K562 (cell line): ENCODE results near the gene PARD3B.

ENCODE experiments used
- HCFC1 ChIP-seq: IDR thresholded peaks from 2 replicates; pipeline ENCODE4 v1.6.1; 2012; ENCODE audit warnings: low read depth, low read length, improper control_type of control experiment
- HDGF ChIP-seq: fragments of 450-650 bp; IDR thresholded peaks from 2 replicates; pipeline ENCODE4 v1.6.1; 2016
- MAFK ChIP-seq: IDR thresholded peaks from 2 replicates; pipeline ENCODE4 v1.6.1; 2011; ENCODE audit warnings: low read length, improper control_type of control experiment
- NONO ChIP-seq, 2 experiments: fragments of 200-400 bp in 1 of 2; fragments of 450-650 bp in 1 of 2; formaldehyde crosslinking in 1 of 2; IDR thresholded peaks; 2 replicates each; pipeline ENCODE4 v1.6.1; 2017; ENCODE audit warnings: low read depth in 2 of 2, mild to moderate bottlenecking in 2 of 2, moderate library complexity in 2 of 2, low read length in 1 of 2
- TSC22D4 ChIP-seq: fragments of 450-650 bp; IDR thresholded peaks from 2 replicates; pipeline ENCODE4 v1.6.1; 2016; ENCODE audit warnings: missing genetic modification characterization, missing biosample characterization, control low read depth
- ZBTB9 ChIP-seq: fragments of 450-650 bp; formaldehyde crosslinking; IDR thresholded peaks from 2 replicates; pipeline ENCODE4 v1.4.0; 2020; ENCODE audit warnings: mild to moderate bottlenecking, moderate library complexity
- ZKSCAN8 ChIP-seq: fragments of 200-800 bp; sonication (Bioruptor generic); IDR thresholded peaks from 2 replicates; pipeline ENCODE4 v1.6.1; 2016; ENCODE audit warnings: missing genetic modification characterization, missing compliant biosample characterization
- TF ChIP-seq, protein P1 (sequence below): sonication (generic); formaldehyde crosslinking; IDR thresholded peaks from 2 replicates; pipeline ENCODE4 v1.8.1; 2022; ENCODE audit warnings: missing genetic modification reagents
- TF ChIP-seq, protein P2 (sequence below): sonication (generic); formaldehyde crosslinking; IDR thresholded peaks from 2 replicates; pipeline ENCODE4 v1.8.0; 2023; ENCODE audit warnings: mild to moderate bottlenecking, missing genetic modification reagents
- TF ChIP-seq, protein P3 (sequence below): fragments of 250-450 bp; sonication (Bioruptor Pico); IDR thresholded peaks from 2 replicates; pipeline ENCODE4 v1.4.0; 2020
- TF ChIP-seq, protein P4 (sequence below): sonication (generic); formaldehyde crosslinking; IDR thresholded peaks from 2 replicates; pipeline ENCODE4 v1.8.0; 2022; ENCODE audit warnings: missing genetic modification reagents, mild to moderate bottlenecking, moderate library complexity, borderline replicate concordance

GRCh38 chr2:204790076-204790475 is 244.8 kb downstream of the PARD3B start:
- TF ChIP-seq TSC22D4 (tag) (no peak), MAFK (no peak), ZKSCAN8 (CRISPR knock-in tag) (no peak), HCFC1 (no peak), ZBTB9 (CRISPR knock-in tag) (no peak), NONO (IDR thresholded peaks at IDR 0.05; ENCODE audit: low read depth in 2 of 2, low read length in 1 of 2) (no peak), HDGF (no peak)
- TF ChIP-seq, protein P1, sequence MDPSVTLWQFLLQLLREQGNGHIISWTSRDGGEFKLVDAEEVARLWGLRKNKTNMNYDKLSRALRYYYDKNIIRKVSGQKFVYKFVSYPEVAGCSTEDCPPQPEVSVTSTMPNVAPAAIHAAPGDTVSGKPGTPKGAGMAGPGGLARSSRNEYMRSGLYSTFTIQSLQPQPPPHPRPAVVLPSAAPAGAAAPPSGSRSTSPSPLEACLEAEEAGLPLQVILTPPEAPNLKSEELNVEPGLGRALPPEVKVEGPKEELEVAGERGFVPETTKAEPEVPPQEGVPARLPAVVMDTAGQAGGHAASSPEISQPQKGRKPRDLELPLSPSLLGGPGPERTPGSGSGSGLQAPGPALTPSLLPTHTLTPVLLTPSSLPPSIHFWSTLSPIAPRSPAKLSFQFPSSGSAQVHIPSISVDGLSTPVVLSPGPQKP (CRISPR knock-in tag): no peak
- TF ChIP-seq, protein P2, sequence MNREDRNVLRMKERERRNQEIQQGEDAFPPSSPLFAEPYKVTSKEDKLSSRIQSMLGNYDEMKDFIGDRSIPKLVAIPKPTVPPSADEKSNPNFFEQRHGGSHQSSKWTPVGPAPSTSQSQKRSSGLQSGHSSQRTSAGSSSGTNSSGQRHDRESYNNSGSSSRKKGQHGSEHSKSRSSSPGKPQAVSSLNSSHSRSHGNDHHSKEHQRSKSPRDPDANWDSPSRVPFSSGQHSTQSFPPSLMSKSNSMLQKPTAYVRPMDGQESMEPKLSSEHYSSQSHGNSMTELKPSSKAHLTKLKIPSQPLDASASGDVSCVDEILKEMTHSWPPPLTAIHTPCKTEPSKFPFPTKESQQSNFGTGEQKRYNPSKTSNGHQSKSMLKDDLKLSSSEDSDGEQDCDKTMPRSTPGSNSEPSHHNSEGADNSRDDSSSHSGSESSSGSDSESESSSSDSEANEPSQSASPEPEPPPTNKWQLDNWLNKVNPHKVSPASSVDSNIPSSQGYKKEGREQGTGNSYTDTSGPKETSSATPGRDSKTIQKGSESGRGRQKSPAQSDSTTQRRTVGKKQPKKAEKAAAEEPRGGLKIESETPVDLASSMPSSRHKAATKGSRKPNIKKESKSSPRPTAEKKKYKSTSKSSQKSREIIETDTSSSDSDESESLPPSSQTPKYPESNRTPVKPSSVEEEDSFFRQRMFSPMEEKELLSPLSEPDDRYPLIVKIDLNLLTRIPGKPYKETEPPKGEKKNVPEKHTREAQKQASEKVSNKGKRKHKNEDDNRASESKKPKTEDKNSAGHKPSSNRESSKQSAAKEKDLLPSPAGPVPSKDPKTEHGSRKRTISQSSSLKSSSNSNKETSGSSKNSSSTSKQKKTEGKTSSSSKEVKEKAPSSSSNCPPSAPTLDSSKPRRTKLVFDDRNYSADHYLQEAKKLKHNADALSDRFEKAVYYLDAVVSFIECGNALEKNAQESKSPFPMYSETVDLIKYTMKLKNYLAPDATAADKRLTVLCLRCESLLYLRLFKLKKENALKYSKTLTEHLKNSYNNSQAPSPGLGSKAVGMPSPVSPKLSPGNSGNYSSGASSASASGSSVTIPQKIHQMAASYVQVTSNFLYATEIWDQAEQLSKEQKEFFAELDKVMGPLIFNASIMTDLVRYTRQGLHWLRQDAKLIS (CRISPR knock-in tag): no peak
- TF ChIP-seq, protein P3, sequence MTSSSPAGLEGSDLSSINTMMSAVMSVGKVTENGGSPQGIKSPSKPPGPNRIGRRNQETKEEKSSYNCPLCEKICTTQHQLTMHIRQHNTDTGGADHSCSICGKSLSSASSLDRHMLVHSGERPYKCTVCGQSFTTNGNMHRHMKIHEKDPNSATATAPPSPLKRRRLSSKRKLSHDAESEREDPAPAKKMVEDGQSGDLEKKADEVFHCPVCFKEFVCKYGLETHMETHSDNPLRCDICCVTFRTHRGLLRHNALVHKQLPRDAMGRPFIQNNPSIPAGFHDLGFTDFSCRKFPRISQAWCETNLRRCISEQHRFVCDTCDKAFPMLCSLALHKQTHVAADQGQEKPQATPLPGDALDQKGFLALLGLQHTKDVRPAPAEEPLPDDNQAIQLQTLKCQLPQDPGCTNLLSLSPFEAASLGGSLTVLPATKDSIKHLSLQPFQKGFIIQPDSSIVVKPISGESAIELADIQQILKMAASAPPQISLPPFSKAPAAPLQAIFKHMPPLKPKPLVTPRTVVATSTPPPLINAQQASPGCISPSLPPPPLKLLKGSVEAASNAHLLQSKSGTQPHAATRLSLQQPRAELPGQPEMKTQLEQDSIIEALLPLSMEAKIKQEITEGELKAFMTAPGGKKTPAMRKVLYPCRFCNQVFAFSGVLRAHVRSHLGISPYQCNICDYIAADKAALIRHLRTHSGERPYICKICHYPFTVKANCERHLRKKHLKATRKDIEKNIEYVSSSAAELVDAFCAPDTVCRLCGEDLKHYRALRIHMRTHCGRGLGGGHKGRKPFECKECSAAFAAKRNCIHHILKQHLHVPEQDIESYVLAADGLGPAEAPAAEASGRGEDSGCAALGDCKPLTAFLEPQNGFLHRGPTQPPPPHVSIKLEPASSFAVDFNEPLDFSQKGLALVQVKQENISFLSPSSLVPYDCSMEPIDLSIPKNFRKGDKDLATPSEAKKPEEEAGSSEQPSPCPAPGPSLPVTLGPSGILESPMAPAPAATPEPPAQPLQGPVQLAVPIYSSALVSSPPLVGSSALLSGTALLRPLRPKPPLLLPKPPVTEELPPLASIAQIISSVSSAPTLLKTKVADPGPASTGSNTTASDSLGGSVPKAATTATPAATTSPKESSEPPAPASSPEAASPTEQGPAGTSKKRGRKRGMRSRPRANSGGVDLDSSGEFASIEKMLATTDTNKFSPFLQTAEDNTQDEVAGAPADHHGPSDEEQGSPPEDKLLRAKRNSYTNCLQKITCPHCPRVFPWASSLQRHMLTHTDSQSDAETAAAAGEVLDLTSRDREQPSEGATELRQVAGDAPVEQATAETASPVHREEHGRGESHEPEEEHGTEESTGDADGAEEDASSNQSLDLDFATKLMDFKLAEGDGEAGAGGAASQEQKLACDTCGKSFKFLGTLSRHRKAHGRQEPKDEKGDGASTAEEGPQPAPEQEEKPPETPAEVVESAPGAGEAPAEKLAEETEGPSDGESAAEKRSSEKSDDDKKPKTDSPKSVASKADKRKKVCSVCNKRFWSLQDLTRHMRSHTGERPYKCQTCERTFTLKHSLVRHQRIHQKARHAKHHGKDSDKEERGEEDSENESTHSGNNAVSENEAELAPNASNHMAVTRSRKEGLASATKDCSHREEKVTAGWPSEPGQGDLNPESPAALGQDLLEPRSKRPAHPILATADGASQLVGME (CRISPR knock-in tag): no peak
- TF ChIP-seq, protein P4, sequence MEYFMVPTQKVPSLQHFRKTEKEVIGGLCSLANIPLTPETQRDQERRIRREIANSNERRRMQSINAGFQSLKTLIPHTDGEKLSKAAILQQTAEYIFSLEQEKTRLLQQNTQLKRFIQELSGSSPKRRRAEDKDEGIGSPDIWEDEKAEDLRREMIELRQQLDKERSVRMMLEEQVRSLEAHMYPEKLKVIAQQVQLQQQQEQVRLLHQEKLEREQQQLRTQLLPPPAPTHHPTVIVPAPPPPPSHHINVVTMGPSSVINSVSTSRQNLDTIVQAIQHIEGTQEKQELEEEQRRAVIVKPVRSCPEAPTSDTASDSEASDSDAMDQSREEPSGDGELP (CRISPR knock-in tag): no peak
